NB4 (cell line): ENCODE results near the gene DOK7.

Experiments
- POLR2A ChIP-seq: IDR thresholded peaks from 2 replicates; pipeline ENCODE4 v1.6.1; 2011; ENCODE audit warnings: mild to moderate bottlenecking; ENCODE audit not compliant: insufficient read length; ENCODE audit errors: extremely low read depth
- TF ChIP-seq, protein P1 (sequence below): IDR thresholded peaks from one replicate; pipeline ENCODE4 v1.5.1; 2012; ENCODE audit warnings: low read depth, low read length

DNA sequence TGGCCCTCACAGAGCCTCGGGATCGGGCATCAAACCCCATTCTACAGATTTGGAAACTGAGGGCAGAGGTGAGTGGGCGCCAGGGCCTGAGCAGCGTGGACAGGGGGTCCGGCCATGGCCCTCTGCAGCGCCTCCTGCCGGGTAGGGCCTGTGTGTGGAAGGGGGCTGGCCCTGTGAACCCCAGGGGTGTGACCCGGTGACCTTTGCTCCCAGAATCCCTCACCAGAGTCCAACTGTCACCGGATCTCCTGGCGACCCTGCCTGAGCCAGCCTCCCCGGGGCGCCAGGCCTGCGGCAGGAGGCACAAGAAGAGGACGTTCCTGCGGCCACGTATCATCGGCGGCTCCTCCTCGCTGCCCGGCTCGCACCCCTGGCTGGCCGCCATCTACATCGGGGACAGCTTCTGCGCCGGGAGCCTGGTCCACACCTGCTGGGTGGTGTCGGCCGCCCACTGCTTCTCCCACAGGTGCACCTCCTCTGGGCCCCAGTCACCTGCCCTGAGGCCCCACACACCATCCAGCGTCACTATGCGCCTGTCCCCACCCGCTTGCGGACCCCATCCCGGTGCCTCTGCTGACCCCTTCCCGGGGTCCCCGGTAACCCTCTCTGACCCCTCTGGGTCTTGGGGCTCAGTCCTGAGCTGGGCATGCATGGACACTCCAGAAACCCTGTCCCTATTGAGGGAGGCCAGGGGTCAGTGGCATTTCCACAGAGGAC lies 17.1 kb upstream of the DOK7 start:
- no peak for TF ChIP-seq POLR2A
- TF ChIP-seq, protein P1, sequence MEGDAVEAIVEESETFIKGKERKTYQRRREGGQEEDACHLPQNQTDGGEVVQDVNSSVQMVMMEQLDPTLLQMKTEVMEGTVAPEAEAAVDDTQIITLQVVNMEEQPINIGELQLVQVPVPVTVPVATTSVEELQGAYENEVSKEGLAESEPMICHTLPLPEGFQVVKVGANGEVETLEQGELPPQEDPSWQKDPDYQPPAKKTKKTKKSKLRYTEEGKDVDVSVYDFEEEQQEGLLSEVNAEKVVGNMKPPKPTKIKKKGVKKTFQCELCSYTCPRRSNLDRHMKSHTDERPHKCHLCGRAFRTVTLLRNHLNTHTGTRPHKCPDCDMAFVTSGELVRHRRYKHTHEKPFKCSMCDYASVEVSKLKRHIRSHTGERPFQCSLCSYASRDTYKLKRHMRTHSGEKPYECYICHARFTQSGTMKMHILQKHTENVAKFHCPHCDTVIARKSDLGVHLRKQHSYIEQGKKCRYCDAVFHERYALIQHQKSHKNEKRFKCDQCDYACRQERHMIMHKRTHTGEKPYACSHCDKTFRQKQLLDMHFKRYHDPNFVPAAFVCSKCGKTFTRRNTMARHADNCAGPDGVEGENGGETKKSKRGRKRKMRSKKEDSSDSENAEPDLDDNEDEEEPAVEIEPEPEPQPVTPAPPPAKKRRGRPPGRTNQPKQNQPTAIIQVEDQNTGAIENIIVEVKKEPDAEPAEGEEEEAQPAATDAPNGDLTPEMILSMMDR, result no peak
